Left ventricle myocardium superior (tissue), 1 donor: ENCODE data around the gene CRYBG2. TPM values are rescaled to one million over a fixed set of nuclear protein-coding genes. Genes with fewer than 3 reads are reported as not detected.

Experiments used
- ATAC-seq: fragments of 200-7000 bp; cut with Tn5 transposase; one replicate; pipeline ENCODE4 v1.9.1; 2020; ENCODE audit warnings: mild to moderate bottlenecking, moderate library complexity
- DNase-seq: peaks from one replicate; pipeline ENCODE4 v3.0.0-alpha.2; 2020
- intact Hi-C: fragments of 100-400 bp; cut with micrococcal nuclease; formaldehyde crosslinking; loops from one replicate; pipeline ENCODE4 v1.11.0; 2022
- total RNA-seq: library from RNA; stranded (reverse); fragmentation: NEBNext Ultra II Directional; extraction: Animal tissue kit (Norgen Biotek cat#: 25700); gene quantifications from one replicate; pipeline ENCODE4 v1.2.1, GENCODE V29; 2021
- donor health status: DM: no; HTN: yes; CAD: no; lungs with severe emphysema.

The CRYBG2 gene
- total RNA-seq, 1 donor from 2014 or later: not detected

GRCh38 chr1:26372039-26372438 lies 18.1 kb upstream of the CRYBG2 start:
- intact Hi-C loops: no loop called here
- no peak for DNase-seq
- ATAC-seq: no peak

GRCh38 chr1:26370591-26371382 lies 16.9 kb upstream of the CRYBG2 start:
- ATAC-seq (no peak), DNase-seq (no peak)
- intact Hi-C loops: no loop called here

- intact Hi-C loops: no loop called here
- ATAC-seq (no peak), DNase-seq (no peak)
These were observed 14.6 kb upstream of the CRYBG2 start for GRCh38 chr1:26368486-26368885.

GRCh38 chr1:26368006-26368405 lies 14.1 kb upstream of the CRYBG2 start:
- ATAC-seq: no peak
- intact Hi-C loops: no loop called here

GRCh38 chr1:26367441-26367840 lies 13.5 kb upstream of the CRYBG2 start:
- intact Hi-C loops: no loop called here
- no peak for ATAC-seq
- DNase-seq: no peak

More at GRCh38 chr1:26368006-26368405, 14.1 kb upstream of the CRYBG2 start:
- no peak for DNase-seq

GRCh38 chr1:26364956-26365355 lies 11.0 kb upstream of the CRYBG2 start:
- intact Hi-C loops: no loop called here
- ATAC-seq (peak; percentile 40), DNase-seq (no peak)

- DNase-seq (peak; percentile 91), ATAC-seq (peak; percentile 81)
- intact Hi-C loops: no loop called here
These were observed 9.9 kb upstream of the CRYBG2 start for GRCh38 chr1:26363549-26364448.

- intact Hi-C loops: no loop called here
- ATAC-seq: no peak
- no peak for DNase-seq
These were observed 8.4 kb upstream of the CRYBG2 start for GRCh38 chr1:26362331-26362730.

GRCh38 chr1:26361605-26362122 lies 7.7 kb upstream of the CRYBG2 start:
- ATAC-seq: no peak
- DNase-seq: no peak
- intact Hi-C loops: no loop called here

- no peak for ATAC-seq
- DNase-seq: no peak
- intact Hi-C loops: no loop called here
These were observed 7.1 kb upstream of the CRYBG2 start for GRCh38 chr1:26360807-26361604.

- no peak for ATAC-seq
- intact Hi-C loops: no loop called here
These were observed 6.3 kb upstream of the CRYBG2 start for GRCh38 chr1:26359981-26360806.

GRCh38 chr1:26358411-26359384 lies 4.8 kb upstream of the CRYBG2 start:
- DNase-seq (no peak), ATAC-seq (no peak)
- intact Hi-C loops: no loop called here

More at GRCh38 chr1:26359981-26360806, 6.3 kb upstream of the CRYBG2 start:
- DNase-seq: no peak

- ATAC-seq (no peak), DNase-seq (no peak)
- intact Hi-C loops: no loop called here
These were observed 3.2 kb upstream of the CRYBG2 start for GRCh38 chr1:26357121-26357602.

- ATAC-seq: no peak
- DNase-seq: no peak
- intact Hi-C loops: no loop called here
These were observed 2.2 kb upstream of the CRYBG2 start for GRCh38 chr1:26356106-26356505.

- DNase-seq: no peak
- ATAC-seq: no peak
These were observed 1.0 kb upstream of the CRYBG2 start for GRCh38 chr1:26354972-26355371.

GRCh38 chr1:26353210-26353859 lies 595 bp downstream of the CRYBG2 start:
- ATAC-seq: no peak
- intact Hi-C loops: no loop called here
- no peak for DNase-seq

More at GRCh38 chr1:26354972-26355371, 1.0 kb upstream of the CRYBG2 start:
- intact Hi-C loops: no loop called here

- DNase-seq: no peak
- intact Hi-C loops: no loop called here
- ATAC-seq: no peak
These were observed 1.6 kb downstream of the CRYBG2 start for GRCh38 chr1:26352338-26352679.
